IMR-90 (cell line): ENCODE measurements around the gene RTN1.

Experiments
- CEBPB ChIP-seq: IDR thresholded peaks from 2 replicates; pipeline ENCODE4 v1.6.1; 2012; ENCODE audit warnings: low read depth, low read length, improper control_type of control experiment
- CTCF ChIP-seq: conservative IDR thresholded peaks from 2 replicates; pipeline ENCODE4 v1.5.1; 2012; ENCODE audit warnings: mild to moderate bottlenecking, low read depth, low read length, improper control_type of control experiment
- POLR2A ChIP-seq: IDR thresholded peaks from 2 replicates; pipeline ENCODE4 v1.6.1; 2012; ENCODE audit warnings: mild to moderate bottlenecking, low read depth, low read length
- USF2 ChIP-seq: fragments of 150-350 bp; IDR thresholded peaks from 2 replicates; pipeline ENCODE4 v1.6.1; 2017; ENCODE audit warnings: mild to moderate bottlenecking, antibody characterized with exemption, low read length, low read depth

GRCh38 chr14:59634617-59635016, 236.0 kb downstream of the RTN1 start:
- no peak for TF ChIP-seq USF2
- no peak for TF ChIP-seq CTCF
- no peak for TF ChIP-seq CEBPB
- no peak for TF ChIP-seq POLR2A
